ENCODE measurements around the gene CFAP100. TPM values are rescaled to one million over a fixed set of nuclear protein-coding genes. Genes with fewer than 3 reads are reported as not detected.

The CFAP100 gene
- total RNA-seq, 1 experiment from 2014 or later = not detected

DNA sequence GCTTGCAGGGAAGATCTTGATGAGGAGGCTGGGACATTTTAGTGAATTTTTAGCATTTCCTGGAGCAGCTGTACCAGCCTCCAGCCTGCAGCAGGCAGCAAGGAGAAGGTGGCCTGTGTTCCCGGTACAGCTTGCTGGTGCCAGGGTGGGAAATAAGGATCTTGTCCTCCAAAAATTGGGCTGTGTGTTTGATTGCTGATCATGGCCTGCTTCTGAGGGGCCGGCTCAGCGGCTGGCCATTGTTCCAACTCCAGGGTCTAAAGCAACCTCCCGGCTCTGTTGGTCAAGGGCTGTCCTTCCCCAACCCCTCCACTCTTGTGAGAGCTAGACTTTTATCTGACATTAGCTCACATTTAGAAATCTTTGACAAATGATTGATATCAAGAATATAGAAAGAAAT lies 5.0 kb downstream of the CFAP100 start:
- DNase-seq (ENCODE audit: low read depth) = no peak

GRCh38 chr3:126401611-126402160 lies 7.0 kb downstream of the CFAP100 start:
- DNase-seq (ENCODE audit: low read depth) = no peak

DNA sequence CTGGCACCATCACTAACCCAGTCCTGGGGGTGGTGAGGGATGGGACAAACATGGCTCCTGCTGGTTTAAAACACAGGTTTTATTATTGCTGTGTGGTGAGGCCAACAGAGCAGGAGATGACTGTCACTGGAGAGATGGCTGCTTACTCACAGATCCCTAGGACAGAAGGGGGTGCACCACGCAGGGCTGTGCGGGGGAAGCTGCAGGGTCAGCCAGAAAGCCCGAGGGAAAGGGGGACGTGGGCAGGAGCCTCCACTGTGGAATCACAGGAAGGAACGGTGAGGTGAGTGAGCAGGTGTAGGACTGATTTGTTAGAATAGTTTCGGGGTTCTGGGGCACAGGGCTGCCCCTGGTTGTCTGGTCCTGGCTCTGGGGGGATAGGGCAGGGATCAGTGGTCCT lies 7.5 kb downstream of the CFAP100 start:
- no peak for DNase-seq (ENCODE audit: low read depth)

GRCh38 chr3:126402666-126403302 lies 8.1 kb downstream of the CFAP100 start:
- DNase-seq (ENCODE audit: low read depth) = no peak

GRCh38 chr3:126406389-126407296 lies 11.9 kb downstream of the CFAP100 start:
- no peak for DNase-seq (ENCODE audit: low read depth)

DNA sequence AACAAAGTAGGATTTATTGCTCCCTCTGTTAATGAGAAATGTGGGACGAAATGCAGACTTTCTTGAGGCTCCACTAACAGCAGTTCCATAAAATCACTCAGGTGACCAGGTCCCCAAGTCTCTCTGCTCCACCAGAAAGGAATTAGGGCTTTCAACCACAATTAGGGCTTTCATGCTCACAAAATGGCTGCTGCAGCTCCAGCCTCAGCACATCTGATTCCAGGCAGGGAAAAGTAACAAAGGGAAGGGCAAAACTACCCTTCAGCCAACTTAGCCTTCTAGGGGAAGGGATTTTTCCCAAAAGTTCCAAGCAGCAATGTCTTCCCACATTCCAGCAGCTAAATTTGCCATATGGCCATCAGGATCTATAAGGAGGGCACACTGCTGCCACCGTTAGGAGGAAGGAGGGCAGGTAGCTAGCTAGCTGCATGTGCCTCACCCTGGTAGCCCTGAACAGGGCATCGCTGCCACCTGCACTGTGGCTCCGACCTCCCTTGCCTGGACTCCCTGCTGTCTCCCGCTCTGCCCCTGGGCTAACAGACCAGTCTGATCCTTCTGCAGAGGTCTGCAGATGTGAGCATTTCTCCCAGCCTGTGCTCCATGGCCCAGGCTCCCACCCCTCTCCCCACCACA lies 12.8 kb downstream of the CFAP100 start:
- no peak for DNase-seq (ENCODE audit: low read depth)

DNA sequence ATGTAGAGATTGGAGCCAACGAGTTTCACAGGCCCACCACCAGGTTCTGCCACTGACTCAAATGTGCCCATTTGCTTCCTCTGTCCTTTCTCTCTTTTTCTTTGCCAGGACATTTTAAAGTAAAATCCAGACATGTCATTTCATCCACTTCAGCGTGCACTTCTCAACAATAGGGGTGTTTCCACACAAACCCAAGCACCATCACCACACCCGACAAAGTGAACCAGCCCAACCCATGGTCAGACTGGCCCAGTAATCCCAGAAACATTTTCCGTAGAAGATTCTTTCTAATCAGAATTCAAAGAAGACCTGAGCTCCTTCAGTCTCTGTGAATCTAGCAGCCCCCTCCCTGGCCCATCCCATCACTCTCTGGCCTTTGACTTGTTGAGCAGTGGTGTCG lies 13.4 kb downstream of the CFAP100 start:
- no peak for DNase-seq (ENCODE audit: low read depth)

DNA sequence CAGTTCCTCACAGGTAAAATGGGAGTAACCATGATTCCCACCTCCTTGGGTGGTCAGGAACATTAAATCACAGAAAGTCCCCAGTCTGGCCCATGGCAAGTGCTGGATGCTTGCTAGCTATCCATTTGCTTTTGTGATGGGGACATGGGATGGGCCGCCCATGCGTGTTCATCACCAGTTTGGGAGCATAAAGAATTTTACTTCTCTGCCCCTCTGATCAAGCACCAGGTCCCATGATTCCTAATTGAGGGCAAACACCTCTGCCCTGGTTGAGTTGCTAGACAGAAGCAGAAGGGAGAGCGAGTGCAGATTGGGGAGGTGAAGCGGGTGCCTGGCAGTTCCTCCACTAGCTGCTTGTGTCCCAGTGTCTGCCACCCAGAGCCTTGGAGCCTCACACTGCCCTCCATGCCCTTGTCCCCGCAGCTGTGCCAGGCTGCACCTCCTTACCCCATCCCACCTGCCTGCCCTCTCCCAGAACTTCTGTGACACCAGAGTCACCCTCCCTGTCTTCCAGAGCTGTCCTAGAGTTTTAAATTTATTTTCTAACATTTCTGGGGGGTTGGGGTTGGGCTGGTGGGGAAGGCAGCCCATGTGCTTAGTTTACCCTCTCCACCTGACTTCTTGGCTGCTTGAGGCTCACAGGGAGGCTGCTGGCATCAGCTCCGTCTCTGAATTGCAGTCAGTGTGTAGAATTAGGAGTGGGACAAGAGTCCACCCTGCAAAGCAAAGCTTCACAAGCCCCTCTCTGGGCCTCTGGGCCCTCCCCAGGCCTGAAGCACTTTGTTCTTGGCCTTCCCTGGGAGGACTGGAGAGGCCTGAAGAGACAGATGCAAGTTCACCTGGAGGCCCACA lies 18.4 kb downstream of the CFAP100 start:
- DNase-seq (ENCODE audit: low read depth) = no peak

DNA sequence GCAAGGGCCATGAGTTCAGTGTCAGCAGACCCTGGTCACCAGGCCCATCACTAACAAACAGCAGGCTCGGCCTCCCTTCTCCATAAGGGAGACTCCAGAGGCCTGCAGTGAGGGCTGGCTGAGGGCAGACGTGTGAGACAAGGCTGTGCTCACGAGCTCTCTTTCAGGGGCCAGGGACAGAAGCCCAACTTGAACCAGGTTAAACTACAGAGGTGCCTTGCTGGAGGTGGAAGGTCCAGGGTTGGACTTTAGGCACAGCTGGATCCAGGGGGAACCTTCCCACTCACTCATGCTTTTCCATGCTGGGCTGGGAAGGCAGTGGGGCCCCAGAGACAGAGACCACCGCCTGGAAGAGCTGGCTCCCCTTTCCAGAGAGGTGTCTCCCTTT lies 19.0 kb downstream of the CFAP100 start:
- DNase-seq (ENCODE audit: low read depth) = no peak

DNA sequence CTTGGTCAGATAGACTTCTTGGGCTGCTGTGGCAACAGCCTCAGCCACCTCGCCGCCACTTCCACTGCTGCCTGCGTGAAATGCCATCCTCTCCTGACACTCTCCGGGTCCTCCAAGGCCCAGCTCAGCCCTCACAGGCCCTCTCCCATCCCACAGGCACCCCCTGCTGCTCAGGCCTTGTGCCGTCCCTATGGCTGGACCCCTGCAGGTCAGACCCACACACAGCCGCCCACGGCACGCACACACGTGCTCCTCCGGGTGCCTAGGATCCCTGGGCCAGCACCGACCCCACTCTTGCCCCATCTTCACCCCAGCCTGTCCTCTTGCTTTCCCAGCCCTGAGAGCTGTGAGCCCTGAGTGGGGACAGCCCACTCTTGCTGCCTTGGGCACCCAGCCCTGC lies 19.7 kb downstream of the CFAP100 start:
- DNase-seq (ENCODE audit: low read depth) = no peak

DNA sequence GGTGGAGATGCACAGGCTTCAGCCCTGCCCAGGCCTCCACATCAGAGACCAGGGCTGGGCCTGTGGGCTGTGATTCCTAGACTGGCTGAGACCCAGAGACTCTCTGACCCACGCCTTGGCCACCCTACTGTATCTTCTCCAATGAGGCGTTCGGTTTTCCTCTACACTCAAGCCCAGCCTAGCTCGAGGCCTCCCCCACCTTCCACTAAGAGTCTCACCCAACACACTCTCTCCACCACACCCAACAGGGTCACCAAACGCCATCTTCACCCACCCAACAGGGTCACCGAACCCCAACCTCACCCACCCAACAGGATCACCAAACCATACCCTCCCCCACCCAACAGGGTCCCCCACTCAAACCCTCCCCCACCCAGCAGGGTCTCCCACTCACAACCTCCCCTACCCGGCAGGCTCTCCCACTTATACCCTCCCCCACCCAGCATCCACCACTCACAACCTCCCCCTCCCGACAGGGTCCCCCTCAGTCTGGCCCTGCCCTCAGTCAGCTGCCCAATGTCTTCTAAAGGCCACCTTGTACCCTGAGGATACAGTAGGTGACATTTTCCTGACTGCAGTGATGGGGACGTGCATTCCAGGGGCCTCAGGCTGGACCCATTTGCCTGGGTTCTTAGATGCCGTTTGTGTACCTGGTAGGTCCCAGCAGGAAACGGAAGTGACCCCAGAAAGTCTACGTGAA lies 20.4 kb downstream of the CFAP100 start:
- DNase-seq (ENCODE audit: low read depth) = no peak

GRCh38 chr3:126415661-126416591 lies 21.2 kb downstream of the CFAP100 start:
- DNase-seq (ENCODE audit: low read depth) = no peak

DNA sequence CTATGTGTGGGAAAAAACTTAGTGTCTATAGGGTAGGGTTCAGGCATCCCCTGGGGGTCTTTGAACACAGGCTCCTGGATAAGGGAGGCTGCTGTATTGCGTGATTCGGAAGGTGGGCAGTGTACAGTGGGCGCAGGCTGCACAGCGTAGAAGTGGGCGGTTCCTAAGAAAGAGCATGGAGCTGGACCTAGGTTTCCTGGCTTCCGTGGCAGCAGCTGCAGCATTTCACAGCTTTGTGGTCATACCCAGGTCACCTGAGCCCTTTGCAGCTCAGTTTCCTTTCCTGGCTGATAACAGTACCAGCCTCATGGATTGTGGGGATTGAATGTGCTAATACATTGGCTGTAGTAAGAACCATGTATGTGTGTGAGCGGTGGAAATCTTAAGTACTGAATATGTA lies 22.2 kb downstream of the CFAP100 start:
- no peak for DNase-seq (ENCODE audit: low read depth)

- no peak for DNase-seq (ENCODE audit: low read depth)
Observed at GRCh38 chr3:126417515-126417914, 22.8 kb downstream of the CFAP100 start.

DNA sequence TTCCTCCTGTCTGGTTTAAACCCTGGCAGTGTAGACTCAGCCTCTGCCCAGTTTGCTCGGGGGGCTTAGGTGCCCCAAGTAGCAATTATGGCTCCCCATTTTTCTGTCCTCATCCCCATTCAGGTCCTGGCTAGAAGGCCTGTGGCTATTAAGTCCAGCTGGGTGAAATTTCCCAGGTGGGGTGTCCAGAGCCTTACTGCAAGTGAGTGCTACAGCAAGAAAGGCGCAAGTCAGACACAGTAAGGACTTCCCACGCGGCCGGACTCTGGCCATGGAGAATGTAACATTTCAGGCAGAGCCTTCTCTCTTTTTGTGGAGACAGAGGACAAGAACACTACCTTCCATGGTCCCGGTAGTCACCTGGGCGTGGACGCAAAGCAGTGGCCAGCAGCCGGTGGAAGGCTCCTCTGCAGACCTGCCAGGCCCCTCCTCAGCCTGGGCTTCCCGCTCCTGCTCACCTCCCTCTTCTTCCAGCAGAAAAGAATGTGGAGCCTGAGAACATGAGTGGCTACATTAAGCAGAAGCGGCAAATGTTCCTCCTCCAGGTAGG lies 23.3 kb downstream of the CFAP100 start:
- no peak for DNase-seq (ENCODE audit: low read depth)

DNA sequence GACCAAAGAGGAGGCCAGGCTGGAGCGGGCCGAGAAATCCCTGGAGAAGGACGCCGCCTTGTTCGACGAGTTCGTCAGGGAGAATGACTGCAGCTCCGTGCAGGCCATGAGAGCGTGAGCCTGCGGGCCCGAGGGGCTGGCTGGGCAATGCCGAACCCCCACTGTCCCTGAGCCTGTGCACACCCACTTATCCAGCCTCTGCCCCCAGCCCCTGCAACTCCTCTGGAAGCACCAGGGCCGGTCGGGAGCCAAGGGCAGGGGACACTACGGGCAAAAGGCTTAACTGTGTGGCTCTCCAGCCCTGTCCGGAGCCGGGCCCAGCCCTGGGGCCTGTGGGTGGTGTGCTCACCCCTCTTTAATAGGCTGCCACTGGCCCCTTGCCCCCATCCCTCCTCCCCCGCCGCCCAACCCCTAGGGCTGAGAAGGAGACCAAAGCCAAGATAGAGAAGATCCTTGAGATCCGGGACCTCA lies 24.0 kb downstream of the CFAP100 start:
- DNase-seq (ENCODE audit: low read depth) = no peak

DNA sequence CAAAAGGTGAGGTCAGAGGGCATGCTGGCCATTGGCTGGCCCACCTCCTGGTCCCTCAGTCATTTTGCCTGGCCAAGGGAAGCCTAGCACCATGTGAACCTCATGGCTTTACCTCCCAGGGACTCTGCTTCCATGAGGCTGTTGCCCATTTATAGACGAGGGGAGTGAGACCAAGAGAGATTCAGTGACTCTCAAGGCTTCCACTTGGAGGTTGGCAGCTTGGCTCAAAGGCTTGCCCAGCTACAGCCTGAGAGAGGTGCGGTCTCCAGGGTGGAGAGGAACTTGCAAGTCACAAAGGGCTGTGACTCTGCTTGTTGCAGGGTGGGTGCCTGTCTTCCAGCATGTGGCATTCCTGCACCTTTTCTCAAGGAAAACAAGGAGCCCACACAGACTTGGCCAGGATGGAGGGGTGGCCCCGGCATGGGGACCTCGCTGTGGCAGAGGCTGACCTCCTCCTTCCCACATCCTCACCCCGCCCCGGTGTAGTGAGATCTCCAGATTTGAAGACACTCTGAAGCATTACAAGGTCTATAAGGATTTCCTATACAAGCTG lies 24.5 kb downstream of the CFAP100 start:
- no peak for DNase-seq (ENCODE audit: low read depth)

DNA sequence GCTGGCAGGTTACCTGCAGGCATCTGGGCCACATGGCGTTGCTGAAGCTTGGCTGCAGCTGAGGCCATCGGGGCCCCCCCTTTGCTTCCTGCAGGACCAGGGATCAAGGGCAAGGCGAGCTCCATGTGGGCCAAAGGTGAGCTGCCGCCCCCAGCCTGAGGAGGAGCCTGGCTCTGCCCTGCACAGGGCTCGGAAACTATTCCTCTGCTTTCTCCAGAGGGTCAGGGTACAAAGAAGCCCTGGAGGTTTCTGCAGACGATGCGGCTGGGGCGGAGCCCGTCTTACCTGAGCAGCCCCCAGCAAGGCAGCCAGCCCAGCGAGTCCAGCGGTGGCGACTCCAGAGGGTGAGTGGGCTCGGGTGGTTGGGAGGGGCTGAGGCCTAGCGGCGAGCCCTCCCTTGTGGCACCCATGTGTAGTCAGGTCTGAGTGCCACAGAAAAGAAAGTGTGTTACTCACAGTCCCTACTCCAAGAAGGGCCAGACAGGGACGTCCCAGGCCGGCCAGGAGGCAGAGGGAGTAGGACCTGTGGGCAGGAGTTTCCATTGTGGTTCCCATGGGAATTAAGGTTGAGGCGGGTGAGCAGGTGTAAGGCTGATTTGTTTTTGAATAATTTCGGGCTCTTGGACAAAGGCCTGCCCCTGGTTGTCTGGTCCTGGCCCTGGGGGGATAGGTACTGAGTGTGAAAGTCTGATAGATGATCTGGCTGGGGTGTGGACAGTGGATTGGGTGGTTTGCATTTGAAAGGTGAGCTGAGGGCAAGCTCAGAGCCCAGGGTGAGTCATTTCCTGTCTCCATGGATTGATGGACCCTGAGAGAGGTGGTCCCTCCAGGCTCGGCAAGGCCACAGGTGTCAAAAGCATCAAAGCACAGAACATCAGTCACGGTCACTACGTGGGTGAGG lies 25.4 kb downstream of the CFAP100 start:
- peak; percentile 30 for DNase-seq (ENCODE audit: low read depth)
